ENCODE data around the gene SCTR. TPM values are rescaled to one million over a fixed set of nuclear protein-coding genes. Genes with fewer than 3 reads are reported as not detected.

SCTR gene
- total and polyA plus RNA-seq, 2 of the 8 experiments (the other 6 are each of a cell fraction or from before 2014, with no cell fraction given) = 0.15 TPM; not detected in 1

GRCh38 chr2:119426396-119426675 lies 97.9 kb downstream of the SCTR start (continued):
- TF ChIP-seq JUND (IDR thresholded peaks at IDR 0.05; ENCODE audit: low read length) (no peak), KDM5A (IDR thresholded peaks at IDR 0.05; ENCODE audit: low read length) (no peak)

Data from H1 (cell line).